ENCODE measurements around the gene ADARB2.

The ADARB2 gene

DNA sequence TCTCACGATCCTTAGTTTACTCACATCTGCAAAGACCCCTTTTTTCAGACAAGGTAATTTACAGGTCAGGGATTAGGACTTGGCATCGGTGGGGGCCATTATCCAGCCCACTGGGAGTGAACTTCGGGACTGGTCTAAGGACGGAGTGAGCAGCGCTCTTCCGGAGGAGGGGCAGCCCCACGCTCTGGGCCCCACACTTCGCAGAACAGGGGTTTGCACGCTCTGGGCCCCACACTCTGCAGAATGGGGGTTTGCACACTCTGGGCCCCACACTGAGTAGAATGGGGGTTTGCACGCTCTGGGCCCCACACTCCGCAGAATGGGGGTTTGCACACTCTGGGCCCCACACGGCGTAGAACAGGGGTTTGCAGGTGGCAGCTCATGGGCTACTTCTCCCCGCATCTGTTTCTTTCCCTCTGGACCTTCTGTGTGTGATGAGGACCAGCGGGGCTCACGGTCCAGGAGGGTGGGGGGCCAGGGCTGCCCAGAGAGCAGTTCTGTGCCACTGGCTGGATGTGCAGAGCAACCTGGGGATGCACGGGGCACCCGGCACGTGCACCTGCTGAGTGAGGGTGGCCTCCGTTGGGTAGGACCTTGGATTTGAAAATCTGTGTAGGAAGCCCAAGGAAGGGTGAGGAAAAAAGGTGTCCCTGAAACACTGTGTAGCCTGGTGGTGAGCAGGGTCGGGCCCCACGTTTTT, 546.4 kb downstream of the ADARB2 start:
- no peak for DNase-seq

DNA sequence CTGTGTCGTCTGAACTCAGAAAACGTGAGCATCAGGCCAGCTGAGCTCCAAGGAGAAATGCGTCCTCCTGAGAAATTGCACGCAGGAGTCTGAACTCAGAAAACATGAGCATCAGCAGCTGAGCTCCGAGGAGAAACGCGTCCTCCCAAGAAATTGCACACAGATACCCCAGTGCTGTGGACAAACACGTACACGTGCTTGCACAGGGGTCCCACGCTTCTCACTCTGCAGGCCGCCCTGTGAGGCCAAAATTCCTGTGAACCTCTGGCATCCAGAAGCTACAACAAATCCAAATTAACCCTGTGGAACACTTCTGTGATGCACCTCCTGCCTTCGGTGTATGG, 547.3 kb downstream of the ADARB2 start:
- no peak for DNase-seq

DNA sequence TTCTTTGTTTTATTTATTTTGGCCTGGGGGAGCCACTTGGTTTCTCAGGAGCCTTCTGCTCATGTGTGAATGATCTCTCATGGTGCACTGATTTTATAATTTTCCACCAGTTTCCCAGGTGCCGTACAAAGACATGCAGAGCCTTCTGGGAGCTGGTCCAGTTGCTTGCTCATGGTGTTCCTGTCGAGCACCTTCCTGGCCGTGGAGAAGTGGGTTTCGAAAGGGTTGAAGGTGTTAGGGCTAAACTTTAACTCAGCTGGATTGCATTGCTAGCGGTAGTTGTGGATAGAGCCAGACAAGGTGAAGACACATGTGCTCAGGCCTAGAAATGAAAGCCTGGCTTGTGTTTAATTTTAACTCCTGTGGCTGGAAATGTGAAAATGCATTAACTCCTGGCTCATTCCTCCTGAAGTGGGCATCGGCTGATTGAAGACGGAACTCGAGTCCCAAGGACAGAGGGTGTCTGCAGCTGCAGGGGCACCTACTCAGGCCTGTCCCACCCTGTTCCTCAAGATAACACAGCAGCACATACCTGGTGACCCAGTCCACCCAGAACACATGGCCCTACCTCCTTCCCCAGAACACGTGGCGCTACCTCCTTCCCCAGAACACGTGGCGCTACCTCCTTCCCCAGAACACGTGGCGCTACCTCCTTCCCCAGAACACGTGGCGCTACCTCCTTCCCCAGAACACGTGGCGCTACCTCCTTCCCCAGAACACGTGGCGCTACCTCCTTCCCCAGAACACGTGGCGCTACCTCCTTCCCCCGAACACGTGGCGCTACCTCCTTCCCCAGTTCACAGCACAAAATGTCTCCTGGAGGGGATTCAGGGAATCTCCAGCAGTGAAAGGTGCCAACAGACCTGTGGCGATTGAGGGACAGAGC, 547.9 kb downstream of the ADARB2 start:
- DNase-seq, result no peak

DNA sequence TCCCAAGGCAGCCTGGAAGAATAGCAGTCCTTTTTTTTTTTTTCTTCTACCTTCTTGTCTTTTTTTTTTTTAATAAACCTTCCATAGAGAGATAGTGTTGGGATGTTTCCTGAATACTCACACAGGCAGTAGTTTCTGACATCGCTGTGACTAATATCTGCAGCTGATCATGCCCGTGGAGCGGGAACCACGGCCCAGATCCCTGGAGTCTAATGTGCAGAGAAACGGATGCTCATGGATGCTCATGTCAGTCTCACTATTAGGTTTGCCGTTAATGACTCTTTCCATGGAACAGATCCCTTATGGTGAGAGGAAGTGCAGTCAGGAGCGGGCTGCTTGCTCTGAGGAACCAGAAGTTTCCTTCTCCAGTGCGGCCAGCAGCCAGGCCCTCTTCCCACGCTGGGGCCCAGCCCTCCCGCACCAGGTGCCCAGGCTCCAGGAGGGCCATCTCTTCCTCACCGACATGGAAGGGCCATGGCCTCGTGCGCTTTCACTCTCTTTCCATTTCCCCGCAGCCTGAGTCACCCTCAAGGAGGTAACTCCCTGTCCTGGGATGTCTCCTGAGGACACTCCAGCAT, 548.7 kb downstream of the ADARB2 start:
- no peak for DNase-seq

DNA sequence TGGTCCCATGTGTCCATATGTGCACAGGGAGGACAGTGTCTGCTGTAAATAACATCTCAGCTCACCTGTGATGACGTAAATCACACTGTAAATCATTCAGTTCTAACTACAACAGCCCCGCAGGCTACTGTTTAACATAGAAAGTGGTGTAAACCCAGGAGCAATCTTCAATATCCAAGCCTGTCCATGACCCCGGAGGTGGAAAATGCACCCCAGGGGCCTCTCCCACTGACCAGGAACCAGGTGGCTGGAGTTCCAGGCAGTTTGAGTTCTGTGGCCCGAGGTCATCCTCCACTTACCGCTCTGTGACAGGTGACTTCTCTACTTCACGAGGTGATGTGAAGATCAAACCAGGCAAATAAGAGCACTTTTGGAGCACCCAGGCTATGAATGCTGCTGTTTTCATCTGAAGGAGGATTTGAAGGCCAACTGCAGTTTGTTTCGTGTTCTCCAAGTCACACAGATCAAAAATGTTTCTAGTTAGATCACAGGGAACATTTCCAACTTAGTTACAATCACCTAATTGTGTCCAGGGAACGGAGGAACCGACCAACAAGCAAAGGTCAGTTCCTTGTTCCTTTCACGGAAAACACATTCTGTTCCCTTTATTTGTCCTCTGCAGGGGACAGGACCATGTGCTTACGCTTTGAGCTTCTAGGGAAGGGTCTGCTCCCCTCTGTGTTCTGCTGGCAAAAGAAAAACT, 549.3 kb downstream of the ADARB2 start:
- DNase-seq, result no peak

DNA sequence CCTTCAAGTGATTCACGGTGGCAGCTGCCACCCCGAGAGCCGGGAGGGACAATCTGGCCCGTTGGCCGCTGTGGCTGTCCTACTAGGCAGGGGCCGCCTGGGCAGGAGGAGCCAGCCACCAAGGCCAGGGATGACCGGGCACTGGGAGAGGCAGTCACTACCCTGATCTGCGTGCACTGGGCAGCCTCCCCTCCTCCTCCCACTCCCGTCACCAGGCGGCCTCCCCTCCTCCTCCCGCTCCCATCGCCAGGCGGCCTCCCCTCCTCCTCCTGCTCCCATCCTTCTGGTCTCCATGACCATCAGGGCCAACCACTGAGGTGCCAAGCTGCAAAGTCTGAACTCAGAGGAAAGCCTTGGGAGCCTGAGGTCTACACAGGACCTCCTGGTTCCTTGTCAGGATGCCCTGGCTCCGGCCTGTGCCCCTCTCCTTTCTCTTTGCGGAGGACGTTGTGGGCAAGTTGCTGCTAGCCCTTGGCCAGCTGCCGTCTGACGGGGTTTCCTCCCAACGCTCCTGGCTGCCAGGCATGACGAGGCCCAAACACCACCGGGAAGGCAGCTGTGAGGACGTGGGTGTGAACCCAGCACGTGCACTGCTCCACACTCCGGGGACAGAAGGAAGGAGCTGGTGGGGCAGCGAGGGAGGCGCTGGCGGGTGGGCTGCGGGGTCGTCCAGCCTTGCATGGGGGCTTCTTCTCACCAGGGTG, 550.0 kb downstream of the ADARB2 start:
- no peak for DNase-seq

DNA sequence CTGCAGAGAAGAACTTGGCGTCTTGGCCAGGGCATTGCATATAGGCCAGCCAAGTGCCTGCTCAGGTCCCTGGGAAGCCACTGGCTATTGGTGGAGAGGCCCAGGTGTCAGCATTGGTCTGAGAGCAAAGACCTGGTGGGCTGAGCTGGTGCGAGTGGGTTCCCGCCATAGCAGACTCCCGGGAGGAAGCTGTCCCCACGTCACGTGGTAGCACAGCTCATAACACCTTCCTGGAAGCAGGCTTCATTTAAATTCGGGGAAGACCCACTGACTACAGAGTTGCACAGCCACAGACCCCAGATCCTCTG, 550.7 kb downstream of the ADARB2 start:
- DNase-seq, result no peak

DNA sequence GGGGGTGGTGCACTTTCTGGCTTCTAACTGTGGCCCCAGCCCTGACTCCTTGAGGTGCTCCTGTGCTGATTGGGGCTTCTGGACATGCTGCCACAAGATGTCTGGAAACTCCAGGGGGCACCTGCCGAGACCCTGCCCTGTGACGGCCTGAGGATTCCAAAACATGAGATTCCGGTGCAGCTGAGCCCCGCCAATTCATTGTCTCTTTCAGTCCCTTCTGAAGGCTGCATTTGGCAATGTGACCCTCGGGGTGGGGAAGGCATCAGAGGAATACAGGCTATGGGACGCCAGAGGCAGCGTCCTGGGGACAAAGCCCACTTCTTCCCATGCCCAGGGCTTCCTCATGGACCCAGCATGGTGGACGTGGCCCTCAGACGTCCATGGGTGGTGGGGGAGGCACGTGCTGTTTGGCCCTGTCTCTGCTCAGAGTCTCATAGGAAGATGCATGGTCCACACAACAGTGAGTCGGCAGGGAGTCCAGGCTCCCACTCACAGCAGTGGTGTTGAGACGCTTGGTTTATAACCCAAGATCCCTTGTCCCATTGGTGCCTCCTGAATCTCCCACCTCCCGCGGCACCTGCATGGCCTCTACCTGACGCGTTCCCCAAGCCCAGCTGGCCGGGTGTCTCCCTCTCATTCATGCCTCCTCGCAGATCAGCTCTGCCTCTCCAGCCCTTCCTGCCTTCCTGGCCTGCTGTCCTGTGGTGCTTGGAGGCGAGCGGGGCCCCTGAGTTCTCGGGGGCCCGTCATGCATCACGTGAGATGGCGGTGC, 551.2 kb downstream of the ADARB2 start:
- DNase-seq, result no peak

DNA sequence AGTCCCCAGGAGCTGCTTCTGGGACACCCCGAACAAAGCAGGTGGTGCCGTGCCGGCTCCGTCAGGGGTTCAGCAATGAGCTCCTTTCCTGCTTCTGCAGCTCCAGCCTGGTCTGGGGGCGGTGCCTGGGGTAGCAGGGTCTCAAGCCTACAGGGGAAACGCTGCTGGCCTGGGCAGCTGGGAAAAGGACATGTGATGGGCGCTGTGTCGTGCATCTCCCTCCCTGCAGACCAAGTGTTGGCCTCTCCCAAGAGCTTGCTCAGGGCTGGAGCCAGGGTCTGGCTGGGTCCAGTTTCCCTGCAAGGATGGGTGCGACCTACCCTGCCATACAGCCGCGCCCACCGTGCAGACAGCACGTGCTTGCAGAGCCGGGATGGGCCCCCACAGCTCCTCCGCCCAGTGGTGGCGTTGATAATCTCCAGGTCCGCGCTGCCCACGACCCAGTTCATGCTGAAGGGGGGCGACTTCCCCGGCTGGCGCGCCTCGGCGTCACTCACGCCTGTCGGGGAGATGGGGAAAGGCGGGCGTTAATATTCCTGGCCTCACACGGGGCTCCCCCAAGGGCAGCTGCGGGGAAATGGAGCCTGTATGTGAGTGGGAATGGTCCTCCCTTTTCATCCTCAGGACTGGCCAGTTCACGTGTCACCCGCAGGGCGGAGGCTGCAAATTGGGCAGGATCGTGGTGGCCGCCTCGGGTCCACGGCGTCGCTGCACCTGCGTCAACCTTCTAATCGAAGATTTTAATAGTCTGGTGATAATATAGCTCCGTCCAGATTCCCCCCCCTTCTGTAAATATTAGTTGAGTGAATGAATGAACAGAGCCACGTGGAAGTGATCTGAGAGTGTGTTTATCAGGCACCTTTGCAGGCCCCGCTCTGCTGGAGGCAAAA, 552.5 kb downstream of the ADARB2 start:
- no peak for DNase-seq

DNA sequence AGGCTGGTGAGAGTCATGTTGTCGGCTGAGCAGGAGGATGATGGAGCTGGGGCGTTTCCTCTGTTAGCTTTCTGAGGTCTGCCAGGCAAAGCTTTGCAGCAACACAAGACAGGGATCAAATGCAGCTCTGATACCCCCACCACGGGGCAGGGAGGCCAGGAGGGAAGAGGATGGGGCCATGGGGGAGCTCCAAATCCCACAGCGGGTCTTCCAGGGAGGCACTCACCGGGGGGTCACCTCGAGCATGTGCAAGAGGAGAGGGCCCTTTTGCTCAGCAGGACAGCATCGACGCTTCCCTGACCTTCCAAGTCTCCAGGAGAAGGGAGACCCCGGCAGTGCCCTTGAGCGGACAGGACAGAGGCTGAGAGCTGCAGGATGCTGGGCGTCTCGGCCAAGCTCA, 553.6 kb downstream of the ADARB2 start:
- DNase-seq, result no peak

DNA sequence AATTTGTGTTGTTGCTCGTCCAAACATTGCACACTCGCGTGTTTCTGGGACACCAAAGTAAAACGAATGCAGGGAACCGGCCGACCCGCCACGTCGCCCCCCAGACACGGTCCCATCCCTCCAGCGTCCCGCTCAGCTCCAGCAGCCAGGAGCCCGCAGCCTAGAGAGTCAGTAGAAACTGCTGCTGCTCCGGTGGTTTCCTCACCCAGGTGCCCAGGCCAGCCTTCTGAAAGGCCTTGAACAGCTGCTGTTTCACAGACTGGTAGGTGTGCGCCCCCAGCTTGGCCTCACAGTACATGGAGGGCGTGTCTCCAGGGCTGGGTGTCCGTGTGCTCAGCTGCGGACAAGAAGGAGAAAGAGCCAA, 554.3 kb downstream of the ADARB2 start:
- DNase-seq, result no peak

DNA sequence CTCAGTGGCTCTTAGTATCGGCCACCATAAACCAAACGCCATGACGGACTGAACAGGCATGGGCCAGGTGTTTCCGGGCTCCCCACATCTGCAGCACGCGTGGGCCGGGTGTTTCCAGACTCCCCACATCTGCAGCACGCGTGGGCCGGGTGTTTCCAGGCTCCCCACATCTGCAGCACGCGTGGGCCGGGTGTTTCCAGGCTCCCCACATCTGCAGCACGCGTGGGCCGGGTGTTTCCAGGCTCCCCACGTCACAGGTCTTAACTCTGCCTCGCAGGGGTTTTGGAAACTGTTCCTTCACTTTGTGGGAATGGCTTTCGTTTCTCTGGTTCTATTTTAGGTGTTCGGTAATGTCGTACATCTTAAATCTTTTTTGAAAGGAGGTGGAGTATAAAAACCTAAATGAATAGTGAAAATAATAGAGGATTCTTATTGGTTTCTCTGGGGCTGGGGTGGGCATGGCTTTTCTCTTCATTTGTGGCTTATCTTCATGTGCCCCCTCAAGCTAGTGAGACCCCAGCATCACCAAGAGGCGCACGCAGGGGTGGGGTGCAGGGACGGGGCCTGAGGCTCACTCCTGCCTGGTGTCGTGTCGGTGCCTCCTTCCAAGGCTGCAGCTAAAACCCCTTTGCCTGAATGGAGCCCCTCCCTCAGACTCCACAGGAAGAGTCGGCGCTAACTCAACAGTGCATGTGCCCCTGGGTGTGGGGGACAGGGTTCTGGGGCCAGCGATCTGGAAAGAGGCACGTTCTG, 554.9 kb downstream of the ADARB2 start:
- no peak for DNase-seq

DNA sequence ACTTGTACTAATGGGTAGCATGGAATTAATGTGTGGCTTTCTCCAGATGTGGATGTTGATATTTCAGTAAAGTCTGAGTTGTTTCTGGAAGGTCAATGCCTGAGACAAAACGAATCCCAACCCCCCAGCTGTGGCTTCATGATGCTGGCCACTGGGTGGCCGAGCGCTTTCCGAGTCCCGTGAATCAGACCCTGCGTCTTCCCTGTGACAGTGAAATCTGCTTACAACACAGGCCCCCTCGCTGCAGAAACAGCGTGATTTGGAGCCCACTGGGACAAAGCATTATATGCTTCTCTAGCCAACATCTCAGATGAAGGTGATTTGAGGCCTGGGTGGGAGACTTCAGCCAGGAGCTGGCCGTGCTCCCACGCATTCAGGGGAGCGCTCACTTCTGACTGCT, 556.5 kb downstream of the ADARB2 start:
- DNase-seq, result no peak

DNA sequence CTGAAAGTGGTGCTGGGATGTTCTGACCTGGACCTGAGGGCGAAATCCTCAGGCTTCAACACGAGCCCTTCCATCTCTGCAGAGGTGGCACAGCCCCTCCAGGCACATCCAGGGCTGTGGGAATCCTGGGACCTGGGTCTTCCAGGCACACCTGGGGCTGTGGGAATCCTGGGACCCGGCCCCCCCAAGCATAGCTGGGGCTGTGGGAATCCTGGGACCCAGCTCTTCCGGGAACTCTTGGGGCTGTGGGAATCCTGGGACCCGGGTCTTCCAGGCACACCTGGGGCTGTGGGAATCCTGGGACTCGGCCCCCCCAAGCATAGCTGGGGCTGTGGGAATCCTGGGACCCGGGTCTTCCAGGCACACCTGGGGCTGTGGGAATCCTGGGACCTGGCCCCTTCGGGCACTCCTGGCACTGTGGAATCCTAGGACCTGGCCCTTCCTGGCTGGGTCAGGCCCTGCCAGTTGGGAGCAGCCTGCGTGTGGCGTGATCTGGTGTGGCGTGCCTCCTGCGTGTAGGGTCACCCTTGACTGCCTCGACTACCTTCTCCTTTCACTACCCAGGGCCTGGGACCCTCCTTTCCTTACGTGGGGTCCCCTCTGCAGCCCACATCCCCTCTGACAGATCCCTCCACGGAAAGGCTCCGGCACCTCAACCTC, 557.1 kb downstream of the ADARB2 start:
- DNase-seq, result no peak

DNA sequence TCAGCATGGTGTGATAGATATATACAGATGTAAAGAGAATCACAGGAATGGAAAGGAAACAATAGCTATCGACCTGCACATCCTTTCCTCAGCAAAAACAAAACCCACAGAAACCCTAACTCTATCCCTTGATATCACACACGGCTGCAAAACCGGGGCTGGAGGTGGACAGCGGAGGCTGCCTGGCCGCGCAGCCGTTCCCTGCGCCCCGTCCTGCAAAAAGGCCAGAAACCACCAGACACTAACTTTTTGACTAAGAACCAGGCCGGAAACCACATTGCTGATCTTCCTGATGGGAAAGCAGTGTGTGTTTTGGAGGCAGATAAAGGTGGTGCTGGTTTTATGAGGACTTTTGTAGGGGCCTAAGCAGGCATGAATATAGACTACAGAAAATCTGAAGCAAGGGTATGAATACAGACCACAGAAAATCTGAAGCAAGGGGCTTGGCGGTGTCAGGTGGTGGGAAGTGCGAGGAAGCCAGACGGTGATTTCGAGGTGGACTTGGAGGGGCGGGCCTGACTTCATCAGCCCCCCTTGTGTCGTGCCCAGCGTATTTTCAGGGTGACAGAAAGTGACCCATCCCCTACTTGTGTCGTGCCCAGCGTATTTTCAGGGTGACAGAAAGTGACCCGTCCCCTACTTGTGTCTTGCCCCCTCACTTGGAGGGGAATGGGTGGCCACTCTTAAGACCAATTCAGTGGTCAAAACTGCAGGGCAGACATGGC, 557.8 kb downstream of the ADARB2 start:
- no peak for DNase-seq

DNA sequence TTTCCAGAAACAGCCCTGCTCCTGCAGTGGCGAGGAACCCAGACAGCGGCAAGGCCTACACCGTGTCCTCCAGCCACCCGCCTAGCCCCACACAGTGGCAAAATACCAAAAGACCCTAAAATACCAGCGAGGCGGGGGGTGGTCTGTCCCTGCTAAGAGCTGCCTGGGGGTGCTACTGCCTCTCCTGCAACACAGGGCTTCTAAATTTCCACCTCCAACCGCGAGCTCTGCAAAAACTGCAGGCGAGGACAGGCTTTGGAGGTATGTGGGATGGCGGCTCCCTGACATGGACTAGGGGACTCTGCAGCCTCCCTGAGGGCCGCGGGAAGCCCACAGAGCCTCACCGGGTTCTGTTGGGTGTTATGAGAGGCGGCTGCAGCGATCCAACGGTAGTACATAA, 558.8 kb downstream of the ADARB2 start:
- DNase-seq, result no peak

DNA sequence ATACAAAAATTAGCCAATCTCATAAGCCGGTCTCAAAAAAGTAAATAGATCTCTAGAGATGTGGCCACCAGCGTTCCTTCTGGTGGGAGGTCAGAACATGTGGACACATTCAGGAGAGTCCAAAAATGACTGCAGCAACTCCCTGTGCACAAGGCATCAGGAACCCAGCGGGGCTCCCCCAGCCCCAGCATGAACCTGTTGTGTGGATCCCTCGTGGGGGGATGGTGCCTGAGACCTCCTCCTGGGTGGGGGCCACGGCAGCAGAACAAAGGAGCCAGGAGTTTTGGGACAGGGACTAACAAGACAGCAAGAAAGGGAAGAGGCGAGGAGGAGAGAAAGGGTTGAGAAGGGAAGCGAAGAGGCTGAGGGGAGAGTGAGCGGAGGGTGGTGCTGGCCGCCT, 559.4 kb downstream of the ADARB2 start:
- no peak for DNase-seq

DNA sequence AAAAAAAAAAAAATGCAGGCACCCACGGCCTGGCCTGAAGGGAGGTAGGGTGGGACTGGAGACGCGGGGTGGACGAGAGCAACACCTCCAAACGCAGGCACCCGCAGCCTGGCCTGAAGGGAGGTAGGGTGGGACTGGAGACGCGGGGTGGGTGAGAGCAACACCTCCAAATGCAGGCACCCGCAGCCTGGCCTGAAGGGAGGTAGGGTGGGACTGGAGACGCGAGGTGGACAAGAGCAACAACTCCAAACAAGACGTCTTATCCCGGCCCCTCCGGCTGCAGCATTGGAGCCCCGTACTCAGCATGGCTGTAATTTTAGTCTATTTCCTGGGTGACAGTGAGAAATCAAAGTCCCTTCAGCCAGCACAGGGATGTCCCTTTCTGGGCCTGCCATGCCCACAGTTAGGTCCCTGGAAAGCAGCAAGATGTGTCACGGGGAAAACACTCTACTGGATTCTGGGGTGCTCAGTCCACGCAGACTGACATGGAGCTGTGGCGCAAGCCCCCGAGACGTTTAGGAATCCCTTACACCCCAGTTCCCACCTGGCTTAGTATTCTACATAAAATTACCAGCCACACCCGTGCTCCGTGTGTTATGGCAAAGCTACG, 561.3 kb downstream of the ADARB2 start:
- DNase-seq, result no peak

DNA sequence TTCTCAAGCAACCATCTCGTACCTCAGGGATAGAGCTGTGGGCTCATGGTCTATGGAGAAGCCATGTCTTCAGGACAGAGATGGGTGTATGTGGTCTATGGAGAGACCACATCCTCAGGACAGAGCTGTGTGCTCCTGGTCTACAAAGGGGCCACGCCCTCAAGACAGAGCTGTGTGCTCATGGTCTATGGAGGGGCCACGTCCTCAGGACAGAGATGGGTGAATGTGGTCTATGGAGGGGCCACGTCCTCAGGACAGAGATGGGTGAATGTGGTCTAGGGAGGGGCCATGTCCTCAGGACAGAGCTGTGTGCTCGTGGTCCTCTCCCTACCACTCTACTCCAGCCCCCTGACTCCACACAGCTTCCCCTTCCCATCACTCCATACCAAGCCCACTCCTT, 563.3 kb downstream of the ADARB2 start:
- no peak for DNase-seq

All from CD4-positive, alpha-beta T cell treated with Interleukin-15 for 1 hour (primary cell).